COR-L47 (cell line): ENCODE data around the gene TSPAN15.

Experiments
- DNase-seq: peaks from one replicate; lab custom pipeline; 2025; lab: John Stamatoyannopoulos, UW

The TSPAN15 gene

DNA sequence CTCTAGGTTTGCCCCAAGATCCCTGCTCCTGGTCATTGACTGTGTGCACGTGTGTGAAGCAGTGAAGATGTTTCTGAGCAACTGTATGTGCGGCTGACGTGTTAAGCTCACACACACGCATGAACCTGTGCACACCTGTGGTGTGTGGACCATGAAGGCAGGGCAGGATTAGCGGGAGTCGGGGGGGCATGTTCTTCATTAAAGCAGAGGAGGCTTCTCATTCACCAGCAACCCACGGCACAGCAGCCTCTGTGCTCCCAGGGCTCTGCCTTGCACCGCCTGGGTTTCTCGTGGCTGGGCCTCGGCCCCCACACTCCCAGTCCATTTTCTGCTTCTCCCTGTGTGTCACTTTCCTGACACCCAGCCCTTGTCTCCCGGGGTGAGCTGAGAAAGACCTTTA lies 33.7 kb upstream of the TSPAN15 start:
- DNase-seq: no peak

DNA sequence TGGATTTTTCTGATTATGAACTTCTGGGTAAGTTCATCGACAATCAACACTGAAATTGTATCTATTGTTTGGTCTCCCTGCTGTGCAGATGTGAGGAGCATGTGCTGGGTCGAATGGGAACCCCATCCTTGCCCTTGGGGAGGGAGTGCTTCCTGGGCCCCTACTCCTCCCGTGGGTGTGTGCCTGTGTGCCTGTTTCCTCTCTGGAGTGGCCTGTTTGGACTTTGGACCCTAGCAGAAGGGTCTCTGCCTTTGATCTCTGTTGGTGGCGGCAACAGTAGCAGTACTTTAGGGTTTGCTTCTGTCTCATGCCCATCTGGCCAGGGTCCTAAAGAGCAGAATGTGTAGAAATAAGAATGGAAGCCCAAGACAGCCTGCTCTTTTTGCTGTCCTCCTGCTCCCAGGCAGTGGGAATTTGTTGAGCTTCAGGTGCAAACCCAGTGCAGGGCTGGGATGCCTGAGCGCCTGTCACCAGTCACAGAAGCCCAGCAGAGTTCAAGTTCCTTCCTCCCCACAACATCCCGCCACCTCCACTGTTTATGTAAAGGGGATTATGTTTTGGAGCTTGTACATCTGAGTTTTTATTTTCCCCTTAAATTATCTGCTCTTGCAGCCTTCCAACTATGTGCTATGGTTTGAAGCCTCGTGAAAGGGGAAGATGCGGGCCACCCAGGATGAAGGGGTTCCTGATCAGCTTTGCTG lies 33.1 kb upstream of the TSPAN15 start:
- no peak for DNase-seq

DNA sequence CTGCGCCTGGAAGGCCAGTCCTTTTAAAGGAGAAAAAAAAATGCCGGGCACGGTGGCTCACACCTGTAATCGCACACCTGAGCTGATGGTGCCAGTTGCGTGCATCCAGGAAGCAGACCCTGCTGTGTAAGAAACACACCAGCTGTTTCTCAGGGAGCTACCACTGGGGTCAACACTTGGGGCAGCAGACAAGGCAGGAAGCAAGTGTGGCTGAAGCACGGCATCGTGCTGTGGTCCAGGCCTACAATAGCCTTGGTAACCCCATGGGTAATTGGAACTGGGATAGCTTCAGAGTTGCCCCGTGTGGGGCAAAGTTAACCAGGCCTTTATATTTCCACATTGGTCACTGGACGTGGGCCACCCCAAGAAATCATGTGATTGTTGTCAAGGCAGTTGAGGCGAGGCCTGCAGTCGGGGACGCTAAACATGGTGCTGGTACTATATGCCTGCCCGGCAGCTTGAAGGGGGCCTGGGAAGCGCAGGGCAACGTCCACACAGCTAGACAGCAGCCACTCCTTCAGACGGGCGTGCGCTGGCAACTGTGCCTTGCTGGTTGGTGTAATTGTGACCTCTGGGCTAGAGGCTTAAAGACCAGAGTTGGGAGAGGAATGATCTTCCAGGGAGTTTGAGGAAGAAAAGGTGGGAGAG lies 32.0 kb upstream of the TSPAN15 start:
- DNase-seq: no peak

DNA sequence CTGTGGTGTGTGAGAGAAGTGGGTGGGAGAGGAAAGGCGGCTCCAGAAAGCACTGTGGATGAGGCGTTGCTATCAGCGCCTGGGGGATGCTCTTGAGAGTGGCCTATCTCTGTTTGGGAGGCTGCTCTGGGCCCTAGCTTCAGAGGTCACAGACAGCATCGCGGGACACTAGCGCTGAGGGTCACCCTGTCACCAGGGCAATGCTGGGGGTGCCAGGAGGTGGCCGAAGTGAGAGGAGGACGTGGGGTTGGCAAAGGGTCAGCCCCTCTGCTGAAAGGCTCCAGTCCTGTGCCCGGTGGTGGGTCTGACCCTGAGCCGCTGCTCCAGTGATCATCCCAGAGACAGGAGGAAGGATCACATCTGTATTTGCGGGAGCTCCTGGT lies 31.5 kb upstream of the TSPAN15 start:
- DNase-seq: no peak

DNA sequence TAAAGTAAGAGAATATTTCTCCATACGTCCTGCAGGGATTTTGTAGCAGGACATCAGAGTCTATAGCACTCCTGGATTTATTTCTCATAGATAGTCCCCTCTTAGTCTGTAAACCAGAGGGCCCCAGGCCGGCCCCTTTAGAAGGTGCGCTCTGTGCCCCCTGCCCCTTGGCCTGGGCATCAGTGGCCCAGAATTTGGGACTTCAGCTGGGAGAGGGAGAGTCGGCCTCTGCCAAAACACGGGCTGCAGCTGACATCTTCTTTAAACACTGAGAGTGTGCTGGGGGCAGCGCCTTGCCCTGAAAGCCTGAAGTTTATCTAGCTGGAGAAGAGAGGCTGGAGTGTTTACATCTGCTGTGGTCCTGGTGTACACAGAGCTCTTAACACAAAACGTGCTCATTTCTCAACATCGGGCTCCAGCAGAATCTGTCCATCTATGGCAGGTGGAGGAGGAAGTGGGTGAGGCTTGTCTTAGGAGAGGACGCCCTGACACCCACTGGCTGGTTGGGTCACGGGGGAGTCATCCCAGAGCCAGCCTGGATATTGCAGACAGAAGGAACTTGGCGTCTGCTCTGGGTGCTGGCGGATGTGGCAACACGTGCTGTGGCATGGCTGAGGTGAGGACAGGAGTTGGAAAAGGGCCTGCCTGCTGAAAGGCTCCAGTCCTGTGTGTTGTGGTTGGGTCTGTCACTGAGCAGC lies 29.5 kb upstream of the TSPAN15 start:
- no peak for DNase-seq

DNA sequence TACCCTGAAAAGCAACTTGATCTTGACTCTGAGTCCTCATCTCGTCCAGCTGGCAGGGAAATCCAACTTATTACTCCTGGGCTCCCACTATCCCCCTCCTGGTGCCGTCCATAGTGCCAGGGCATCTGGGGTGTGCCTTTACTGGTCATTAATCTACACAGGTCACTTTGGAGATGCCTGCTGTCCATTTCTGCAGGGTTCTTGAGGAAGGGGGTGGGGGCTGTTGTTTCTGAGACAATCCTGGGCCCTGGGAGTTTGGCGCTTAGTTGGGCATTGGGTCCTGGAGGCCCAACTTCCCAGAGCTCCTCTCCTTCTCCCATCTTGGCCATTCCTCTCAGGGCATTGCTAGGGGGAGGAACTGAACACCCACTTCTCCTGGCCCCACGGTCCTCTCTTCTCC lies 28.6 kb upstream of the TSPAN15 start:
- no peak for DNase-seq

DNA sequence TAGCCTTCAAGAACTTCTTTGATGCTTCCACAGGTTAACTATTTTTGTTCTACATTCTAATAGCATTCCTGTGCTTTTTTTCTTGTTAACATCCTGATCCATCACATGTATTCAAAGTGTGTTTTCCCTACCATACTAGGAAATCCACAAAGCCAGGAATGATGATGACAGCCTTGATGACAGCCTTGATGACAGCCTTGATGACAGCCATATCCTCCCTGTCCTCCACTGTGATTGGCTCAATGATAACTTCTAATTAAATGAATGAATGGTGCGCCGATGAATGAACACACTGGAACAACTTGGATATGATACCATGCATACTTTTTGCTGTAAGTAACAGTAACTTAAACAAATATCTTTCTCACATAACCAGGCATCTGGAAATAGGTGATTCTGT lies 26.2 kb upstream of the TSPAN15 start:
- DNase-seq: no peak

DNA sequence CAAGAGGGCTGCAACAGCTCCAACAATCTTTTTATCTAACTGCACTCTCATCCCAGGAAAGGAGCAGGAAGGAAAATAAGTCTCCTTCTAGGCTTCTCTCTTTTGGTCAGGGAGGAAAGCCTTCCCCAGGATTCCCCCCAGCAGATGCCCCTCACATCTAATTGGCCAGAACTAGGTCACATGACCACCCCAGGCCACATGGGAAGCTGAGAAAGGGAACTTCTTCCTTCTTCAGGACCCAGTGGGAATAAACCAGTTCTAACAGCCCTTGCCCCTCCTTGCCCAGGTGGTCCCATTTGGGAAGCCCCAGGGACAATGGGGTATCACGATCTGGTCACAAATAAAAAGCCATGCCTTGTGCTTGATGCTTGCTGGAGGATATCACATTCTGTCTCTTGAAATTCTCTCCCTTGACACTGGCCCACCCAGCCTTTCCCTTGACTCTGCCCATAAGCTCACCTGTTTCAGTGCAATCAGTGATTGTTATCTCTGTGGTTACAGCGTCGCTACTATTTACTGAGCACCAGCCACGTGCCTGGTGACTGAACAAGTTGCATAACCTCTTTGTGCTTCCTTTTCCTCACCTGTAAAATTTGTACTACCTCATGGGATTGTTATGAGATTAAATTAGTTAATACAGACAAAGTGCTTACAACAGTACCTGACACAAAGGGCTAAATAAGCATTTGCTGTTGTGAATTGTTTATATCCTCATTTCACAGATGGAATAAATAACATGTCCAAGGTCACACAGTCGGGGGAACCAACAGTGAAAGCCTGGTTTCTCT lies 25.6 kb upstream of the TSPAN15 start:
- no peak for DNase-seq

DNA sequence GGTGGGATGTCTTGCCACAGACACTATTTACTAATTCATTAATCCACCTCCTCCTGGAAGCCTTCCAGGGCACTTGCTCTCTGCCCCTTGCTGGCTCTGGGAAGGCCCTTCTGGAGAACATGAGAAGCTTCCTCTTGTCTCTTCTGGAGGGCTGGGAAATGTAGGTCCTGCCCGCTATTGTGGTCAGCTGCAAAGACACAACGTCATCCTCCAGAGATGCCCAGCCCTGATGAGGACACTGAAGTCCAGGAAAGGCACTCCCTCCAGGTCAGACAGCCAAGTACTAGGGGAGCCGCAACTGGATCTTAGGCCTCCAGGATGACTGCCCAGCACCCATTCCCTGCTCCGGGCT lies 24.9 kb upstream of the TSPAN15 start:
- no peak for DNase-seq

DNA sequence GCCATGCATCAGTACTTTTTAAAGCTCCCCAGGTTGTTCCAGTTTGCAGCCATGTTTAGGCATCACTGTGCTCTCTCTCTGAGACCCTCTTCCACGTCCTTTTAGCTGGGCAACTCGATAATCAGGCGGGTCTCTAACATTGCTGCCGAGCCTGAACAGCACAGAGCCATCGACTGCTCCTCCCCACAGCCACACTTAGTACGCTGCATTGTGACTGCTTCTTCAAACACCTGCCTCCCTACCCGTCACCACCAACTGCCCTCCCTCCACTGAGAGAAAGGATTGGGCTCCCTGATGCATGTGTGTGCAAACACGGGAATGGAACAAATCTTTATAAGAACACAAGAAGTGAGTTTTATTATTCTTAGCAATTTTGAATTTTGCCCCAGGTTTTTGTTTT lies 23.1 kb upstream of the TSPAN15 start:
- DNase-seq: no peak

DNA sequence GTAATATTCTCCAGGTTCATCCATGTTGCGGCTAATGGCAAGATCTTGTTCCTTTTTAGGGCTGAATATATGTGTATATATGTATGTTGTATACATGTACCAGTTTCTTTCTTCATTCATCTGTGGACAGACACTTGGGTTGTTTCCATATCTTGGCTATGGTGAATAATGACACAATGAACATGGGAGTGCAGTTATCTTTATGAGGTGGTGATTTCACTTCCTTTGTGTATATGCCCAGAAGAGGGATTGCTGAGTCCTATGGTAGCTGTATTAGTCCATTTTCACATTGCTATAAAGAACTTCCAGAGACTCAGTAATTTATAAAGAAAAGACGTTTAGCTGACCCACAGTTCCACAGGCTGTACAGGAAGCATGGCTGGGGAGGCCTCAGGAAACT lies 17.1 kb upstream of the TSPAN15 start:
- no peak for DNase-seq

DNA sequence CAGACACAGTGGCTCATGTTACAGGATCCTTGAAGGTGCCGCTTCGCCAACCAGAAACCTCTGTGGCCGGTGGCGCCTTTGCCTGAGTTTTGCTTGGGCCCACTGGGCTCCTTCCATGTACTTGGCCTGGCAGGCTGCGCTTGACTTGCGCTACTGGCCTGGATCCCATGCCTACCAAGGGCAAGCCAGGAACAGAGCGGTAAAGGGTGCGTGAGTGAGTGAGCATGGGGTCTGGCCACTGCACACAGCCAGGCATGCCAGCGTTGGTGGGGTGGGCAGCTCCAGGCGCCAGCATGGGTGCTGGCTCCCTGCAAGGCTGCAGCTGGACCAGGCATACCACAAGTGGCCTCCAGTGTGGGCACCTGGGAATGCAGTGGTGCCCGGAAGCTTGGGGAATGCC lies 16.3 kb upstream of the TSPAN15 start:
- DNase-seq: no peak

DNA sequence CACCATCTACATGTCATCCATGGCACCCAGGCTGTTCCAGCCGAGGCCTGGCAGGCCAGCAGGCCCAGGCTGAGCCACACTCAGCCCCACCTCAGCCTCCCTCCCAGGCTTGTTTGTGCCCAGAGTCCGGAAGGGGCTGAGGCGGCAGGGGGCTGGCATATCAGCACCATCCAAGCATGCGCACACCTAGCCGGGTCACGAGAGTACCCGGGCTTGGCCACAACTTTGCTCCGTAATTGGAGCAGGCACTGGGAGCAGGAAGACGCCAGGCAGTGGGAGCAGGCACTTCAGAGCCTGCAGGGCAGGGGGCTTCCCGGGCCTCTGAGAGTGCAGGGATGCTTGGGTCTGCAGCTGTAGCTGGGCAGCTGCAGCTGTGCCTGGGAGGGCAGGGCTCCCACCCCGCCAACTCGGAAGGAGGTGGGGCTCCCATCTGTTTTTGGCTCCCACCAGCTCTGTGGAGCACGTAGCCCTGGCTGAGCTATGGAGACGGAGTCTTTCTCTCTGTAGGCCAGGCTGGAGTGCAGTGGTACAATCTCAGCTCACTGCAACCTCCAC lies 15.2 kb upstream of the TSPAN15 start:
- DNase-seq: no peak

DNA sequence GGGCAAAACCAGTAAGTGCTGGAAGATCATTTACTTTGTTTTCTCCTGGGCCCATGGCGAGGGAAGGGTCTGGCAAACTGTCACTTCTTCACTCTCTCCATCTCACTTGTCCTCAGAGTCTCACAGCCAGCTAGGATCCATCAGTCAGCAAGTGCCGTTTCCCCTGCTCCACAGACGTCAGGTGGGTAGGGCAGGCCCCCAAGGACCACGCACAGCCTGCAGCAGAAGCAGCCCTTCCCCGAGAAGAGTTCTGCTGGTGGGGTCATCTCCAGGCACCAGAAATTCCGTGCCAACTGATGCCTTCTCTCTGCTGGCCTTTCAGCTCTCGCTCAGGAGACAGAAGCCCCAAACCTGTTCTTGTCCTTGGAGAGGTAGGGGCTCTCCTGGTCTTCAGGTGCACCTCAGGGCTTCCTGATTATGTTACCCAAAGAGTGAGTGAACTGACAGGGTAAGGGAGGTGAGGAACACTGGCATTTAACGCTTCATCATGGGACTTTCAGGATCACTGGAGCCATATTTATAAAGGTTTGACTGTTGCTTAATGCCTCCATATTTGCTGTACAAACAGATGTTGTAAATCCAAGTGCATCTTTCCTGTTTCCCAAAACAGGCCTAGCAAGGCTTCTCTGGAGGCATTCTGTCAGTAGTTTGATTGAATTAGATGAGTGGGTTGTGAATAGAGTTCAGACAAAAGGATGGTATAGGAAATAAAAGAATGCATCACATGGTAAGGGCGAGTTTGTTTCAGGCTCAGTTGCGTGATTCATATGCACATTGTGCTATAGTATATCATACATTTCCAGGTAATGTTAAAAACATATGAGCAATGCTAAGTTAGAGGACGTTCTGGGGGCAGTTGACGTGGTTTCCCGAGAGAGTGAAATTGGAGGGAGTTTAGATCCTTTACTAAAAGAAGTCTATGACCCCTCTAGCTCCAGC lies 13.7 kb upstream of the TSPAN15 start:
- DNase-seq: no peak

DNA sequence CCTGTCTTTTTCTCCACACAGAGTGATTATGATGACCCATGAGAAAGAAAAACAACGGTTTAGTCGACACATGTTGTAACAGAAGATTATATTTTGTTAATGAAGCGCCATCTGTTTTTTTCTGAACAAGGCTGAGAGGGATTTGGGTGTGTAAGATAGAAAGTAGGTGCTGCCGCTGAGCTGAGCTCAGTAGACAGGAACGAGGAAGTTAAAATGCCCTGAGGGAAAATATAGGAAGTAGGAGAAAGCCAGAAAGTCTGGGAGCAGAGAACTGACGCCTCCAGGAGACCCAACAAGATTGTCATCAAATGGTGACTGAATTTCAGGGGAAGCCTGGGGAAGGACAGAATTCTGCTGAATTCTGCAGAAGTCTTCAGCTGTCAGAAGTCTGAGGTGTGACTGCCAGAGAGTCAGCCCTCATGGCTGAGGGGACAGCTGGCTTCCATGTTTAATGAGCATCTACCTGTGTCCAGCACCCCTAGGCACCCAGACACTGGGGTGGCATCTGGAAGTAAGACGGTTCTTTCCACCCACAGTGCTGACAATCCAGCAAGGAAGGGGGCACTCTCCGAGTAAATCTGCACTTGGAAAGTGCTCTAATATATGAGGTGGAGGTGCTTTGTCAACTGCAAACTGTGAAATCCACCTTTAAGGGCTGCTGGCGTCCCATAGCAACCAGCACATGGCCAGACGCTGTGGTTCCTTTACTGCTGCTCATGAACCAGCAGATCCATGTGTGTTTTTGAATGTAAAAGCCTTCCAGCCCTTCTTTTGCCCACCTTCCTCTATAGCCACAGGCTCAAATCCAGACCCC lies 12.5 kb upstream of the TSPAN15 start:
- no peak for DNase-seq

DNA sequence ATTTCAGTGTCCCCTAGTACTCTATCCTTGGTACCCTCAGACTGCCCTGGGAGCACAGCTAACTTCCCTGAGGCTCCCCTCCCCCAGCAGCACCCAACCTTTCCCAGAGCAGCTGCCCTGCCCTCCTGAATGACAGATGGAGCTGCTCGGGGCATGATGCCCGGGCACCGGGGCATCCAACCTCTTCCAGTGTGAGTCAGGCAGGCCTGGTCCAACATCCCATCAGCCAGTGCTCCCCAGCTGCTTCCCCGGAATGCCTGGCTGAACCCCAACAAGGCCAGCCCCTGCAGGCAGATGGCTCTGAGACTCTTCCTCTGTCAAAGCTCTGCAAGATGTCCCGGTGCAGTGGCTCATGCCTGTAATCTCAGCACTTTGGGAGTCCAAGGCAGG lies 11.9 kb upstream of the TSPAN15 start:
- DNase-seq: no peak

DNA sequence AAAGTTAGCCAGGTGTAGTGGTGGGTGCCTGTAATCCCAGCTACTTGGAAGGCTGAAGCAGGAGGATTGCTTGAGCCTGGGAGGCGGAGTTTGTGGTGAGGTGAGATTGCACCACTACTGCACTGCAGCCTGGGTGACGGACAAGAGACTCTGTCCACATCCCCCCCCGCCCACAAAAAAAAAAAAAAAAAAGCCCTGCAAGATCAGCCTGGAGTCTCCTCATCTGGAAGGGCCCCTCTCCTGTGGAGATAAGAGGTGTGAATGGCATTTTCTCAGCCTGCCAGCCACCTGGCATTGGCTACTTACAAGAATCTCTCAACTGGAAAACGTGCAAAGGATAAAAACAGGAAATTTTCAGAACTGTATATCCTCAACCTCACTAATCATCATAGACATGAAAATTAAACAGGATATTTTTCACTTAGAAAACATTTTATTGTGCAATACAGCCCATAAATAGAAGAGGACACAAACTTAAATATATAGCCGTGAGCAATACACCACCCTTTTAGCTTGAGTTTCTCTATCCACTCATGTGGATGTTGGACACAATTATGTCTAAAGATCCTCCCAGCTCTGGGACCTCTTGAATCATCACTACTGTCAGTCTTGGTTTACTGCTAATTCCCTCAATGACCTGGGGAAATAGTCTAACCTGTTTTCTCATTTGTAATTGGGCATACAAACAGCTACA lies 11.3 kb upstream of the TSPAN15 start:
- no peak for DNase-seq

DNA sequence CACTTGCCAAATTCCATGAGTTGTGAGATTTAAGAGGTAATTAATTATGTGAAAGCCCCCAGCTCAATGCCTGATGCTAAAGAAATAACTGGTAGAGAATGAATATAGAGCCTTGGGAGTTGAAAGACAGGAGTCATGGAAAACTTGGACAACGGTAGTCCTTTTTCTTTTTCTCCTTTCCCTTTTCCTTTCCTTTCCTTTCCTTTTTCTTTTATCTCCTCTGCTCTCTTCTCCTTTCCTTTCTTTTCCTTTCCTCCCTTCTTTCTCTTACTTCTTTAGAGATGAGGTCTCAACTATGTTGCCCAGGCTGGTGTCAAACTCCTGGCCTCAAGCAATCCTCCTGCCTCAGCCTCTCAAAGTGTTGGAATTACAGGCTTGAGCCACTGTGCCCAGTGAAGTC lies 7.9 kb upstream of the TSPAN15 start:
- DNase-seq: no peak

DNA sequence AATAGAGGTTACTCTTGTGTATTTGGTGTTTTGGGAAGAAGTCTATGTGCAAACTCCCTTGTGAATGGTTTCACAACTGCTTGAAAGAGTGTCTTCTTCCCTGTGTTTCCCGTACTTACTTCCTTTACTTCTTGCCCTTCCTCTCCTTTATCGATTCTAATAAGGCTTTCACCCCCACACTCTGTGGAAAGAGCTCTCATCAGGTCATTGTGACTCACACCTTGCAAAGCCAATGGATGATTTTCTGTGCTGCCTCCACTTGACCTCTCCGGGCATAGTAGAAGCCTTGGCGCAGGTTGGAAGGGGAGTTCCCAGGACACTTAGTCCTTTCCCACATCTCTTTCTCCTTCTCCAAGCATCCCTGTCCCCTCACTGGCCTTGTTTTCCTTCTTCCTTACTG lies 6.2 kb upstream of the TSPAN15 start:
- no peak for DNase-seq

DNA sequence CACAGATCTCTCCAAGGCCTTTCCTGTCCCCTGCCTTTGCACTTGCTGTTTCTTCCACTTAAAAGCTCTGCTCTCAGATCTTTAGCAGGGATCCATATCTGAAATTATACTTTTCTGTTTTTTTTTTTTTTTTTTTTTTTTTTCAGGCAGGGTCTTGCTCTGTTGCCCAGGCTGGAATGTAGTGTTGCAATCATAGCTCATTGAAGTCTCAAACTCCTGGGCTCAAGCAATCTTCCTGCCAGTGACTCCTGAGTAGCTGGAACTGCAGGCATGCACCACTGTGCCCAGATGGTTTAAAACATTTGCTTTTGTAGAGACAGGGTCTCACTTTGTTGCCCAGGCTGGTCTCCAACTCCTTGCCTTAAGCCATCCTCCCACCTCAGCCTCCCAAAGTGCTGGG lies 5.0 kb upstream of the TSPAN15 start:
- no peak for DNase-seq
